SHP77 treated with DMSO at 0.1 percent for 48 hours (cell line): Measurements from ENCODE around the gene ELMO2.
A peak's percentile ranks its signal among the peaks of the same experiment; 100 is the strongest.
"Not testable (repeated sequence)": the region's sequence is repeated elsewhere in the genome, so short reads cannot be mapped to it uniquely, and the experiment has no call there.

ENCODE experiments used
- DNase-seq: peaks from one replicate; lab custom pipeline; 2025; lab: John Stamatoyannopoulos, UW

The ELMO2 gene

DNA sequence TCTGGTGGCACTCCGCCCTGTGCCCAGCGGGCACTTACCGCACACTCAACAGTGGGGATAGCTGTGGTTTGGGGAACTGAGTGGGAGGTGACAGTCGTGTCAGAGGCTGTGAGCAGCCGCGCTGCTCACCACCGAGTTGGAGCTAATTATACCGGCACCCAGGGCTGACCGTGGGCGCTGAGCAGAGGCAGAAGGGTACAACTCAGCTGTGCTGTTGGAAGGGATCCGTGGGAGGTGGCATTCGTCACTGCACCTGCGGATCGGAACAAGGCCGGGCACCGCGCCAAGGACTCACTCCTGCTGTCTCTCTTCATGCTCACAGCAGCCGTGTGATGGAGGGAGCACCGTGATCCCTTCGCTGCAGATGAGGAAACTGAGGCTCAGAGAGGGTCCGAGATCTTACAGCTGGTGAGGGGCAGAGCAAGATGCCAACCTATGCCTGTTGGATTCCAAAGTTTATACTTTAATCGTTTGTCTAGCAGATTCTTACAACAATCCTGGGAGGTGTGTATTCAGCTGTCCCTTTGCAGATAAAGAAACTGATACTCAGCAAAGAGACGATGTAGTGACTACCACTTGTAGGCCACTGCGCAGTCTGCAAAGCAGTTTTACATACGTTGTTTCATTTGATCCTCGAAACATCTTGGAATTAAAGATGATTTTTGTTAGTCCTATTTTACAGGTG lies 713 bp upstream of the ELMO2 start:
- peak; percentile 74 for DNase-seq

- no peak for DNase-seq
These were observed 4.0 kb downstream of the ELMO2 start for GRCh38 chr20:46402331-46402811.

DNA sequence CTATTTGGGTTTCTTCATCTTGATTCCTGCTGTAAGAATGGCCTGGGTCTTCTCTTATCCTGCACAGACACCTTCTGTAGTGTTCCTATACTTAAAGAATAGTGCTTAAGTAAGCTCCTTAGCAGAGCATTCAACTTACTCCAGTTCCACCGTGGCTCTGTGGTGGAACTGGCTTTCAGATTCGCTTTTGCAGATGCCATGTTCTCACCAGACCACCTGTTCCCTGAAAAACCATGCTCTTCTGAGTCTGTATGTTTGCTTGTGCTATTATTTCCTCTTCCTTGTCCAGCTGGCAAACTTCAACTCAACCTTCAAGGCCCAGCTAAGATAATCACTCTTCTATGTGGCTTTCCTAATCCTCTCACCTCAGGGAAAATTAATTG lies 4.9 kb downstream of the ELMO2 start:
- DNase-seq: no peak

DNA sequence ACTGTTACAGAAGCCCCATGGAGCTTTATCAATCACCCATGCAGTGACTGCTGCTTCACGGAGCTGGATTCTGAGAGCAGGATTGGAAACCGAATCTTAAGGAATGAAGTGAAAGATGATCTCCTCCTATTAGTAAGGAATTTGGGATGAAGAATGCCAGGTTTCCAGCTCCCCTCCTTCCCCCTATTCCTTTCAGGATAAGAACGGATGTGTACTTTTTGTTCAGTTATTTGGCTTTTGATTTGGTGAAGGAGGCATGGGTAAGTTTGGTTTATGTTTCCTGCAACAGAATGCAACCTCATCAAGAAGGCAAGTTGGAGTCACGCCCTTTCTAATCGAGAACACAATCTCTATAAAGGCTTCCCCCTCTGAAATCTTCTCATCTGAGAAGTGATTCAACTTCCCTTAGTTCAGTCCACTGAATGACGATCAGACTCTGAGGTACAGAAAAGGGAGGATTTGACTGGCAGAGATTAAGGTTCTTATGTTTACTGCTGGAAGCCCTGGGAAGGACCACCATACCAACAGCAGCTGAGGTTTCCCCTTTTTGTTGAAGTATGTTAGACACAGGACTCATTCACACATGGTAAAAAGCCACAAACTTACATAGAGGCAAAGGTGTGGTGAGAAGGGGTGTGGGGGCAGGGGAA lies 5.5 kb downstream of the ELMO2 start:
- DNase-seq: no peak

GRCh38 chr20:46400253-46400652 lies 6.2 kb downstream of the ELMO2 start:
- DNase-seq: no peak

GRCh38 chr20:46399401-46399800 lies 7.0 kb downstream of the ELMO2 start:
- DNase-seq: no peak

- no peak for DNase-seq
These were observed 7.5 kb downstream of the ELMO2 start for GRCh38 chr20:46398963-46399362.

DNA sequence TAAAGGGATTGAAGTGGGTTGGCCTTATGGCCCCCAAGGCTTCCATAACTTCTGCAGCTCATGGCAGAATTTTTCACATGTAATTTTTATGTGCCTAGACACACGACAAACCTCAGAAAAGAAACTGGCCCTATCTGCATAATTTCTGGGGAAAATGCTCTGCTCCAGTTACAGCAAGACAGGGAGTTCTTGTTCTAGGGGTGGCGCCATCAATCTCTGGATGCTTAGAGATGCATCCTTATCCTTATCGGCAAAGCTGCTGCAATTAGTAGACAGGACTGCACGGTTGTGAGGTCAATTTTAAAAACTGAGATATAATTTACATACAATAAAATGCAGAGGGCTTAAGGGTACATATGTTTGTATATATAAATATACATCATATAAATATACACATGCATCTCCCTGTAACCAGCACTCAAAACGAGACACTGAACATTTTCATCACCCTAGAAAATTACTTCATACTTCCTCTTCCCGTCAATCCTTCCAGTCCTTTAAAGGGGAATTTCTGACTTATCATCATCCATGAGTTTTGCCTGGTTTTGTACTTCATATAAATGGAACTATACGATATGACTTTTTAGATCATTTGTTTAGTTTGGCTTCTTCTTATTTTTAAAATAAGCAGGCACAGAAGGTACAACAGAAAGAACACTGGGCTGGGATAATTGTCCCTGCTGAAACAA lies 10.2 kb downstream of the ELMO2 start:
- DNase-seq: no peak

- no peak for DNase-seq
These were observed 11.3 kb downstream of the ELMO2 start for GRCh38 chr20:46394872-46395760.

GRCh38 chr20:46393967-46394366 lies 12.4 kb downstream of the ELMO2 start:
- no peak for DNase-seq

GRCh38 chr20:46388937-46389336 lies 17.5 kb downstream of the ELMO2 start:
- DNase-seq: no peak

- no peak for DNase-seq
These were observed 18.1 kb downstream of the ELMO2 start for GRCh38 chr20:46388201-46388836.

GRCh38 chr20:46387054-46387453 lies 19.4 kb downstream of the ELMO2 start:
- DNase-seq: not testable (repeated sequence)

- DNase-seq: no peak
These were observed 27.9 kb downstream of the ELMO2 start for GRCh38 chr20:46378412-46379009.

DNA sequence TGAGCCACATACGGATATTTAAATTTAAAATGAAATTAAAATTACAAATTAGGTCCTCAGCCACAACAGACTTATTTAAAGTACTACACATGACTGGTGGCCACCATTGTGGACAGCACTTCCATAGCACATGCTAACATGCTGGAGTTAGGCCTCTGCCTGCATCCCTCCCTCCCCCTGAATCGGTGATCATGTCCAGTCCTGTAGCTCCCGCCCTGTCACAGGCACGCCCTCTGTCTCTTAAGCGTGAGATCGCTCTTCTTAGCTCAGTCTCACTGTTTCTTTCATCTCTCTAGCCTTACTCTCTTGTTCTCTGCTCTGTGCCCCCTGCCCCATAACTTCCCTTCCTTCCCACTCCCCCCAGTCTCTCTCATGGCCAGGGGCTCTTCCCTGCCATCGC lies 28.9 kb downstream of the ELMO2 start:
- DNase-seq: no peak

- DNase-seq: no peak
These were observed 30.1 kb downstream of the ELMO2 start for GRCh38 chr20:46376196-46376785.

DNA sequence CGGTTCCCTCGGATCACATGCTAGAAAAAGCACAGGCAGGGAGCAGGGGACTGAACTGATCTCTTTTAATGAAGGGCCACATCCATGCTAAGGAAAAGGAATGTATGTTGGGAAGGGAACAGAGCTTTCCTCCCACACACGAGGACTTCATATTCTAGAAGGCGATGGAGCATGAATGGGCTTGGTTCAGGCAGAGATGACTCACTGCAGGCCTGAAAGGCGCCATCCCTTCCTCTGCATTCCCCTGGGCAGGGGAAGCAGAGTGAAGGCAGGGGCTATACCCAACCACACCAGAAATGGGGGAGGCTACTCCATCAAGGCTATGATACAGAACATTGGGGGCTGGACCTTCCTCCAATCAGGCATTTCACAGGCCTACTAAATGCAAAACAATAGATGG lies 30.6 kb downstream of the ELMO2 start:
- DNase-seq: no peak

GRCh38 chr20:46374383-46374782 lies 32.0 kb downstream of the ELMO2 start:
- no peak for DNase-seq

DNA sequence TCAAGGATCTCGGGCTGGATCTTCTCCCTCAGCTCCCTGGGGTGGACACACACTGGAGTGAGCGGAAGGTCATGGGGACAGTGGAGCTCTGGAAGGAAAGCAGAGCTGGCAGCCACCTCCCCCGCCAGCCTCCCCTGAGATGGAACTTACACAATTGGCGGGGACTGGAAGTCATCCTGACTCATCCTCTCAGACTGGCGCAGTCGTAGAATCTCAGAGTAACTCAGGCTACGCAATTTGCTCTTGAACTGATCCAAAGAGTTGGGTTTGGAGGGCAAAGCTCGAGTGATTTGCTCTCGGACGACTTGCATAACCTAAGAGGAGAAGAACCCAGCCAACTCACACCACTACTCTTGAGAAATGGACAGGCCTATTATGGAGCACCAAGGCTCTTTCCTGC lies 34.8 kb downstream of the ELMO2 start:
- no peak for DNase-seq

DNA sequence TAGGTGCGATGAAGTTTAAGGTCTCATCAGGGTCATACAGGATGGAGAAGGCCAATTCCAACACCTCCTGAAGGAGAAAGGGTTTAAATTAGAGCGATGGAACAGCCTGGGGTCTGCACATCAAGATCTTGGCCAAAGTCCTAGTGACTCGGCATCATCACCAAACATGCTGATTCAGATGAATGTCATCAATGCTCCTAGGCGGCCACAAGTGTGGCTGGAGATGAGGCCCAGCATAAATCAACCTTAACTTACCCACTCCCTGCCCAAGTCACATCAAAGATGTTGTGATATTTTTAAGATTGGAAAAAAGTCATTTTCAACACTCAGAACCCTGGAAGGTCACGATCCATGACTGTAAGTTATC lies 37.5 kb downstream of the ELMO2 start:
- no peak for DNase-seq
